ENCODE measurements around the gene MAX.

DNA sequence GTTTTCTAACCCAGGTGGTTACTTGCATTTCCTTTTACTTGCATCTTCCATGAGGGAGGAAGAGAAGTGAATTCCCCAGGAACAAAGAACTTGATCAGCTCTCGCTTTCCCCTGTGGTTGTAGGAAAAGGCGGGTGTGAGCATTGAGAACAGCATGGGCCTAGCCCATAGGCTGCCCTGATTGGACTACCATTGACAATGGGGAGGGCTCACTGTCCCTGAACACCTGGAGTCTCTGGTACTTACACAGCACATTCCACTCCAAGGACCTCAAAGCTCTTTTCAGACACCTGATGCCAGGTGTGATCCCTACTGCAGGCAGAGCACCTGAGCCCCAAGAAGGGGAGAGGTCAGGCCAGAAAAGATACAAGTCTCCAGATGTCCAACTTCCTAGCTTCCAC lies 25.0 kb downstream of the MAX start:
- TF ChIP-seq, protein P1, sequence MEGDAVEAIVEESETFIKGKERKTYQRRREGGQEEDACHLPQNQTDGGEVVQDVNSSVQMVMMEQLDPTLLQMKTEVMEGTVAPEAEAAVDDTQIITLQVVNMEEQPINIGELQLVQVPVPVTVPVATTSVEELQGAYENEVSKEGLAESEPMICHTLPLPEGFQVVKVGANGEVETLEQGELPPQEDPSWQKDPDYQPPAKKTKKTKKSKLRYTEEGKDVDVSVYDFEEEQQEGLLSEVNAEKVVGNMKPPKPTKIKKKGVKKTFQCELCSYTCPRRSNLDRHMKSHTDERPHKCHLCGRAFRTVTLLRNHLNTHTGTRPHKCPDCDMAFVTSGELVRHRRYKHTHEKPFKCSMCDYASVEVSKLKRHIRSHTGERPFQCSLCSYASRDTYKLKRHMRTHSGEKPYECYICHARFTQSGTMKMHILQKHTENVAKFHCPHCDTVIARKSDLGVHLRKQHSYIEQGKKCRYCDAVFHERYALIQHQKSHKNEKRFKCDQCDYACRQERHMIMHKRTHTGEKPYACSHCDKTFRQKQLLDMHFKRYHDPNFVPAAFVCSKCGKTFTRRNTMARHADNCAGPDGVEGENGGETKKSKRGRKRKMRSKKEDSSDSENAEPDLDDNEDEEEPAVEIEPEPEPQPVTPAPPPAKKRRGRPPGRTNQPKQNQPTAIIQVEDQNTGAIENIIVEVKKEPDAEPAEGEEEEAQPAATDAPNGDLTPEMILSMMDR (IDR thresholded peaks at IDR 0.05) = no peak
- TF ChIP-seq POLR2A (IDR thresholded peaks at IDR 0.05) = no peak
